Measurements from ENCODE around the gene MLPH.

The MLPH gene

DNA sequence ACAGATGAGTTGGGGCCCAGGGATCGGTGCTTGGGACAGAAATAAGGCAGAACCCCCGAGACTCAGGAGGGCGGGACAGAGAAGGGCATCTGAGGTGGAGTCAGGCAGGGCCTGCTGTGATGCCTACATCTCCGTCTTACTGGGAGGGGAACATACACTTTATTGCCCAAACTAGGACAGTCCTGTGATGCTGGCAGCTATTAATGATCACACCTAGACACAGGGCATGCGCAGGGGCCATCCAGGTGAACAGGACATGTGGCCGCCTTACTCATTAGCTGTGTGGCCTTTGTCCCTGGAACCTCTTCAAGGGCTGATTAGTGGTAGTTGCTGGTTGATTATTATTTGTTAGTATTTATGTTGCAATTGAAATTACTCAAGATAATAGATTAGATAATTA is 33.2 kb downstream of the MLPH start:
- no peak for TF ChIP-seq ZFX (IDR thresholded peaks at IDR 0.05; ENCODE audit: borderline replicate concordance)
- TF ChIP-seq, protein P1, sequence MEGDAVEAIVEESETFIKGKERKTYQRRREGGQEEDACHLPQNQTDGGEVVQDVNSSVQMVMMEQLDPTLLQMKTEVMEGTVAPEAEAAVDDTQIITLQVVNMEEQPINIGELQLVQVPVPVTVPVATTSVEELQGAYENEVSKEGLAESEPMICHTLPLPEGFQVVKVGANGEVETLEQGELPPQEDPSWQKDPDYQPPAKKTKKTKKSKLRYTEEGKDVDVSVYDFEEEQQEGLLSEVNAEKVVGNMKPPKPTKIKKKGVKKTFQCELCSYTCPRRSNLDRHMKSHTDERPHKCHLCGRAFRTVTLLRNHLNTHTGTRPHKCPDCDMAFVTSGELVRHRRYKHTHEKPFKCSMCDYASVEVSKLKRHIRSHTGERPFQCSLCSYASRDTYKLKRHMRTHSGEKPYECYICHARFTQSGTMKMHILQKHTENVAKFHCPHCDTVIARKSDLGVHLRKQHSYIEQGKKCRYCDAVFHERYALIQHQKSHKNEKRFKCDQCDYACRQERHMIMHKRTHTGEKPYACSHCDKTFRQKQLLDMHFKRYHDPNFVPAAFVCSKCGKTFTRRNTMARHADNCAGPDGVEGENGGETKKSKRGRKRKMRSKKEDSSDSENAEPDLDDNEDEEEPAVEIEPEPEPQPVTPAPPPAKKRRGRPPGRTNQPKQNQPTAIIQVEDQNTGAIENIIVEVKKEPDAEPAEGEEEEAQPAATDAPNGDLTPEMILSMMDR (IDR thresholded peaks at IDR 0.05), result no peak
- no peak overlapping the region for H3K27ac ChIP-seq

DNA sequence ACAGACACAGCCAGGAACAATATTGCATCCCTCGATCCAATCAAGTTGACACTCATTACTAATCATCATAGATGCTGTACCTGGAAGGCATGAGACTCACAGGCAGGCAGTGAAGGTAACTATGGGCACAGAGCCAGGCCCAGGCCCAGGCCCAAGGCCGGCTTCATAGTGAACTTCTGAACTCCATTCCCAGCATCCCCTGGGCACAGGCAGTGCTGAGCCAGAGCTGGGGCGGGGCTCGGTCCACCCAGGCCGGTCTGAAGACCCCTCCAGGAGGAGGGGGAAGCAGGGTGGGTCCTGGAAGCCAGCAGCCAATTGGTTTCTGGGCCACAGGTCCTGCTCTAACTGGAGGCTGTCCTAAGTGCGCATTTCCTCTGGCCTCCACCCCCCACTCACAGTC is 37.6 kb downstream of the MLPH start:
- TF ChIP-seq, protein P1 (IDR thresholded peaks at IDR 0.05), result no peak
- TF ChIP-seq ZFX (IDR thresholded peaks at IDR 0.05; ENCODE audit: borderline replicate concordance), result no peak
- no peak overlapping the region for H3K27ac ChIP-seq

DNA sequence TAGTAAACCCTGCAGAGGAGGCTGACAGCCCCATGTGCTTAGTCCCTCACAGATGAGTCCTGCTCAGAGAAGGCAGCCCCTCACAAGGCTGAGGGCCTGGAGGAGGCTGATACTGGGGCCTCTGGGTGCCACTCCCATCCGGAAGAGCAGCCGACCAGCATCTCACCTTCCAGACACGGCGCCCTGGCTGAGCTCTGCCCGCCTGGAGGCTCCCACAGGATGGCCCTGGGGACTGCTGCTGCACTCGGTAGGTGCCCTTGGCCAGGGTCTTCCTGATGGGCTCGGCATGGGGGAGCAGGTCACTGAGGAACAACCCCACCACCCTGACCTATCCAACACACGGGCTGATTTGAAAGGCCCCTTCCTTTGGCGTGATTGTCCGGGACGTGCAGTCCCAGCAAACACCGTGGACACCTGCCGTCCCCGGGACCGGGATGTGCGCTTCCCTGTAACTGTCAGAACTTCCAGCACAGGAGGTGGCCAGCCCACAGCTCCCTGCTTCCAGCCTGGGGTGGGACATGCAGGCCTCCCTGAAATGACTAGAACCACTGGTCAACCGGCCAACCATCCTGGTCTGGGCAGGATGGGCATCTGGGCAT is 38.6 kb downstream of the MLPH start:
- H3K27ac ChIP-seq, result no peak overlapping the region
- no peak for TF ChIP-seq ZFX (IDR thresholded peaks at IDR 0.05; ENCODE audit: borderline replicate concordance)
- TF ChIP-seq, protein P1 (IDR thresholded peaks at IDR 0.05), result no peak

DNA sequence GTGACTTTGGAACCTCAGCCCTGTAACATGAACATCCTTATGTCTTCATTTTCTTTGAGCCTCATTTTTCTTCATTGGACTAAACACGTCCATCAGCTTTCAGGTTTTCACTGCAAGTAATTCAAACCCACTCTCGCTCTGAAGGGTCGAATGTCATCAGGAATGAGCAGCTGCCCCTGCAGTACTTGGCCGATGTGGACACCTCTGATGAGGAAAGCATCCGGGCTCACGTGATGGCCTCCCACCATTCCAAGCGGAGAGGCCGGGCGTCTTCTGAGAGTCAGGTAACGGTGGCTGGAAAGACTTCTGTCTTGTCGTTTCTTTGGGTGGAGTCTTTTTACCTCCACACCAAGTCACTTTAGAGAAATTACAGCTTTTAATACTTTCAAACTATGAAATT is 40.2 kb downstream of the MLPH start:
- TF ChIP-seq, protein P1 (IDR thresholded peaks at IDR 0.05), result no peak
- no peak for TF ChIP-seq ZFX (IDR thresholded peaks at IDR 0.05; ENCODE audit: borderline replicate concordance)
- no peak overlapping the region for H3K27ac ChIP-seq

DNA sequence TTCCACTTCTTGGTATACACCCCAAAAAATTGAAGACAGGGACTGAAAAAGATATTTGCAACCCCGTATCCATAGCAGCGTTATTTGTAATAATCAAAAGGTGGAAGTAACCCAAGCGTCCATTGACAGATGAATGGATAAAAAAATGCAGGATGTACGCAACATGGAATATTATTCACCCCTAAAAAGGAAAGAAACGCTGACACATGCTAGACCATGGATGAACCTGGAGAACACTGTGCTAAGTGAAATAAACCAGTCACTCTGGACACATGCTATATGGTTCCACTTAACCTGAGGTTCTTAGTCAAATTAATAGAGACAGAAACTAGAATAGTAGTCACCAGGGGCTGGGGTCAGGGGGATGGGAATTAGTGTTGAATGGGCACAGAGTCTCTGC is 40.7 kb downstream of the MLPH start:
- no peak overlapping the region for H3K27ac ChIP-seq
- TF ChIP-seq ZFX (IDR thresholded peaks at IDR 0.05; ENCODE audit: borderline replicate concordance), result no peak
- TF ChIP-seq, protein P1 (IDR thresholded peaks at IDR 0.05), result no peak

DNA sequence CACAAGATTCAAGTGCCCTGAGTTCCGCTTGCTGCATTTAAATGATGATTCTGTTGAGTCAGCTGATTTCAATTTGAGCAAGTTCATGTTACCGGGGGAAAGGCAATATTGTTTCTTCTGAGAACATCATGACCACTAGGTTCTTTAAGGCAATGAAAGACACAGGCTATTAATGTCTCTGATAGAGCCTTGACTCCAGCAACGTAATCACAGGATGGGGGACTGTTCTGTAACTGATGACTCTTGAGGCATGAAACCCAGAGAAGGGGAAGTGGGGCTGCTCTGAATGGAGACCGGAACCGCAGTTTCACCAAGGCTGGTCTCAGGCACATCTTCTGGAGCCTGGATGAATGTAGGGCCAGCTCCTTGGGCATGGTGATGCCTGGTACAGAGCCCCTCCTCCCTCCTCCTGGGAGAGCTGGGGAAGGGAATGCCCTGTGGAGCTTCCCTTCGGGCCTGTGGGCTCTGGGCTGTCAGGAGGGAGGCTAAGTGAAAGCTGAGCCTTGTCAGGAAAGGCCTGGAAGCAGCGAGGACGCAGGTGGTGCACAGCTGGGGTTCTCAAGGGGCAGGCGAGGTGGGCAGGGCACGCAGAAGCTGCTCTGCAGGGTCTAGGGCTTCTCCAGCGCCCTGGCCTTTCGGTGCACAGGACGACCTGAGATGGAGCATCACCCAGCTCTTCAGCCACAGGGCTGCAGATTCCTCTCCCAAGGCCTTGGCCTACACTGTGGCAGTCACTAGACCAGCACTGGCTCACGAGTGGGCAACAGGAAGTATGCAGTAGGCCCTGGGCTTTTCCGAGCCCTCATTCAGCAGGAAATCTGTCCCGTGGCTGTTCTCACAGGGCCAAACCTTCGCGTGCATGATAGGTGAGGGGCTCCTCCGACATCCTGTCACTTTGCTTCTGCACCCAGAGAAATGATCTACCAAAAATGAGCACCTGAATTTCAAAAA is 42.7 kb downstream of the MLPH start:
- no peak overlapping the region for H3K27ac ChIP-seq

More for the DNA sequence above, 42.7 kb downstream of the MLPH start:
- TF ChIP-seq, protein P1 (IDR thresholded peaks at IDR 0.05), result no peak
- TF ChIP-seq ZFX (IDR thresholded peaks at IDR 0.05; ENCODE audit: borderline replicate concordance), result no peak

All from 22Rv1 (cell line).